HEK293 (cell line): ENCODE data around the gene MUC13.

Source experiments
- CTCF ChIA-PET: fragments of 350-600 bp; formaldehyde crosslinking; extraction: SDS; loops from one replicate; lab custom pipeline; 2021; ENCODE audit warnings: antibody characterized with exemption; lab: Yijun Ruan, JAX
- POLR2A ChIA-PET: fragments of 300-600 bp; formaldehyde crosslinking; extraction: SDS; loops from one replicate; lab custom pipeline; 2020; ENCODE audit warnings: antibody characterized with exemption, inconsistent platforms; lab: Yijun Ruan, JAX
- H3K27ac ChIP-seq: fragments of 200-500 bp; sonication (Bioruptor generic); 2 replicates; pipeline ENCODE4 v1.5.1; 2014; ENCODE audit warnings: low read depth, low read length, control low read depth, inconsistent platforms; ENCODE audit errors: extremely low read depth
- H3K36me3 ChIP-seq, 2 experiments: fragments of 200-500 bp in 1 of 2; sonication (Bioruptor generic) in 1 of 2; 1 replicate in 1 of 2; 2 replicates in 1 of 2; pipeline ENCODE4 v1.5.1; 2014 to 2017; ENCODE audit warnings: inconsistent platforms in 2 of 2, low read length in 2 of 2; ENCODE audit not compliant: control insufficient read depth in 2 of 2, insufficient read depth in 1 of 2
- H3K4me1 ChIP-seq: fragments of 200-500 bp; sonication (Bioruptor generic); 2 replicates; pipeline ENCODE4 v1.5.1; 2014; ENCODE audit warnings: mild to moderate bottlenecking, low read length, inconsistent platforms; ENCODE audit not compliant: control insufficient read depth, insufficient read depth
- H3K4me3 ChIP-seq: 2 replicates; pipeline ENCODE4 v1.5.1; 2011; ENCODE audit warnings: low read depth, mild to moderate bottlenecking, control low read depth, low read length, moderate library complexity
- H3K9me3 ChIP-seq: fragments of 200-500 bp; sonication (Bioruptor generic); 2 replicates; pipeline ENCODE4 v1.5.1; 2014; ENCODE audit warnings: low read depth, low read length, inconsistent platforms; ENCODE audit not compliant: control insufficient read depth, insufficient read depth
- BCL11A ChIP-seq: fragments of 450-650 bp; formaldehyde crosslinking; IDR thresholded peaks from 2 replicates; pipeline ENCODE4 v1.5.1; 2016; ENCODE audit warnings: low read depth, missing biosample characterization, missing genetic modification characterization
- EGR2 ChIP-seq: fragments of 450-650 bp; formaldehyde crosslinking; IDR thresholded peaks from 2 replicates; pipeline ENCODE4 v1.5.1; 2016; ENCODE audit warnings: low read depth, missing biosample characterization, missing genetic modification characterization
- GFI1B ChIP-seq: fragments of 450-650 bp; formaldehyde crosslinking; IDR thresholded peaks from 2 replicates; pipeline ENCODE4 v1.5.1; 2016; ENCODE audit warnings: missing biosample characterization, missing genetic modification characterization
- GLI2 ChIP-seq: fragments of 450-650 bp; formaldehyde crosslinking; IDR thresholded peaks from 2 replicates; pipeline ENCODE4; 2017; ENCODE audit warnings: missing biosample characterization, missing genetic modification characterization, low read depth, borderline replicate concordance
- GLIS1 ChIP-seq: fragments of 450-650 bp; formaldehyde crosslinking; IDR thresholded peaks from 2 replicates; pipeline ENCODE4 v1.5.1; 2016; ENCODE audit warnings: missing biosample characterization, missing genetic modification characterization
- SCRT2 ChIP-seq: fragments of 450-650 bp; formaldehyde crosslinking; IDR thresholded peaks from 2 replicates; pipeline ENCODE4 v1.5.1; 2016; ENCODE audit warnings: missing biosample characterization, missing genetic modification characterization
- TCF7L2 ChIP-seq: IDR thresholded peaks from 2 replicates; pipeline ENCODE4 v1.6.1; 2011; ENCODE audit warnings: low read depth, mild to moderate bottlenecking, inconsistent platforms, low read length, moderate library complexity, borderline replicate concordance
- ZBTB10 ChIP-seq: fragments of 450-650 bp; formaldehyde crosslinking; IDR thresholded peaks from 2 replicates; pipeline ENCODE4 v1.5.1; 2016; ENCODE audit warnings: missing biosample characterization, missing genetic modification characterization
- ZBTB21 ChIP-seq: fragments of 450-650 bp; formaldehyde crosslinking; IDR thresholded peaks from 2 replicates; pipeline ENCODE4 v1.5.1; 2017; ENCODE audit warnings: missing biosample characterization, missing genetic modification characterization
- ZBTB26 ChIP-seq: fragments of 450-650 bp; formaldehyde crosslinking; optimal IDR thresholded peaks from 2 replicates; pipeline ENCODE3; 2016; ENCODE audit warnings: missing biosample characterization, mild to moderate bottlenecking, missing genetic modification characterization
- ZBTB8A ChIP-seq: fragments of 450-650 bp; formaldehyde crosslinking; IDR thresholded peaks from 2 replicates; pipeline ENCODE4 v1.5.1; 2016; ENCODE audit warnings: missing biosample characterization, missing genetic modification characterization
- ZEB2 ChIP-seq: fragments of 450-650 bp; formaldehyde crosslinking; IDR thresholded peaks from 2 replicates; pipeline ENCODE4 v1.5.1; 2016; ENCODE audit warnings: missing biosample characterization, missing genetic modification characterization
- ZNF155 ChIP-seq: fragments of 450-650 bp; formaldehyde crosslinking; IDR thresholded peaks from 2 replicates; pipeline ENCODE4 v1.5.1; 2016; ENCODE audit warnings: missing biosample characterization, missing genetic modification characterization
- ZNF239 ChIP-seq: fragments of 450-650 bp; formaldehyde crosslinking; IDR thresholded peaks from 2 replicates; pipeline ENCODE4 v1.5.1; 2016; ENCODE audit warnings: missing biosample characterization, missing genetic modification characterization
- ZNF394 ChIP-seq: fragments of 450-650 bp; formaldehyde crosslinking; IDR thresholded peaks from 2 replicates; pipeline ENCODE4 v1.5.1; 2016; ENCODE audit warnings: missing biosample characterization, missing genetic modification characterization, mild to moderate bottlenecking, moderate library complexity, borderline replicate concordance
- ZNF449 ChIP-seq: fragments of 450-650 bp; formaldehyde crosslinking; IDR thresholded peaks from 2 replicates; pipeline ENCODE4 v1.5.1; 2017; ENCODE audit warnings: missing biosample characterization, mild to moderate bottlenecking, missing genetic modification characterization, moderate library complexity
- ZNF510 ChIP-seq: fragments of 450-650 bp; formaldehyde crosslinking; IDR thresholded peaks from 2 replicates; pipeline ENCODE4 v1.5.1; 2018; ENCODE audit warnings: mild to moderate bottlenecking, missing genetic modification characterization, missing biosample characterization; ENCODE audit not compliant: insufficient replicate concordance
- ZNF544 ChIP-seq: fragments of 450-650 bp; formaldehyde crosslinking; IDR thresholded peaks from 2 replicates; pipeline ENCODE4 v1.5.0; 2017; ENCODE audit warnings: missing biosample characterization, missing genetic modification characterization
- ZNF571 ChIP-seq: fragments of 450-650 bp; formaldehyde crosslinking; IDR thresholded peaks from 2 replicates; pipeline ENCODE4 v1.5.0; 2017; ENCODE audit warnings: missing biosample characterization, missing genetic modification characterization
- ZNF596 ChIP-seq: fragments of 450-650 bp; IDR thresholded peaks from 2 replicates; pipeline ENCODE4 v1.5.0; 2018; ENCODE audit warnings: missing biosample characterization, mild to moderate bottlenecking, missing genetic modification characterization, moderate library complexity
- ZNF624 ChIP-seq: fragments of 450-650 bp; formaldehyde crosslinking; IDR thresholded peaks from 2 replicates; pipeline ENCODE4 v1.5.1; 2017; ENCODE audit warnings: missing biosample characterization, missing genetic modification characterization
- ZNF639 ChIP-seq: fragments of 450-650 bp; formaldehyde crosslinking; IDR thresholded peaks from 2 replicates; pipeline ENCODE4 v1.5.1; 2016; ENCODE audit warnings: missing biosample characterization, missing genetic modification characterization
- ZSCAN30 ChIP-seq: fragments of 450-650 bp; IDR thresholded peaks from 2 replicates; pipeline ENCODE4 v1.5.1; 2018; ENCODE audit warnings: missing biosample characterization, mild to moderate bottlenecking, missing genetic modification characterization, moderate library complexity
- TF ChIP-seq, protein P1 (sequence below): fragments of 450-650 bp; IDR thresholded peaks from 2 replicates; pipeline ENCODE4 v1.5.1; 2018; ENCODE audit warnings: missing biosample characterization, mild to moderate bottlenecking, missing genetic modification characterization

The MUC13 gene

DNA sequence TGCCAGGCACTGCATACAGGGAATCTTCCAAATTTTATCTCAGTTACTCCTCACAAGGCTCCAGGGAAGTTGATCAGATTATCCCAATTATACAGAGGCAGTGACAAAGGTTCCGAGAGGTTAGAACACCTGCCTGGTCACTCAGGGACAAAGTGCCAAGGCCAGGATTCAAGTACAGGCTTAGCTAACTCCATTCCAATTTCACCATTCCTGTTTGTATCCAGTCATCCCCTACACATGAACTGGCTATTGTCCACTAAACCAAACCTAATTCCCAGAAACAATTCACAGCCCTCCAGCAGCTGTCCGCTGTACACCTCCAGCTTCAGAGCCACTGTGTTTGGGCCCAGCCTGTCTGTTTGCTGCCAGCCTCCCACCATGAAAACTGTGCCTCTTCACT is 16.0 kb downstream of the MUC13 start (continued):
- TF ChIP-seq ZNF596 (tag by site-specific recombination) (no peak), ZNF155 (tag by site-specific recombination) (no peak), GFI1B (tag by site-specific recombination) (no peak), ZEB2 (tag by site-specific recombination) (no peak)

DNA sequence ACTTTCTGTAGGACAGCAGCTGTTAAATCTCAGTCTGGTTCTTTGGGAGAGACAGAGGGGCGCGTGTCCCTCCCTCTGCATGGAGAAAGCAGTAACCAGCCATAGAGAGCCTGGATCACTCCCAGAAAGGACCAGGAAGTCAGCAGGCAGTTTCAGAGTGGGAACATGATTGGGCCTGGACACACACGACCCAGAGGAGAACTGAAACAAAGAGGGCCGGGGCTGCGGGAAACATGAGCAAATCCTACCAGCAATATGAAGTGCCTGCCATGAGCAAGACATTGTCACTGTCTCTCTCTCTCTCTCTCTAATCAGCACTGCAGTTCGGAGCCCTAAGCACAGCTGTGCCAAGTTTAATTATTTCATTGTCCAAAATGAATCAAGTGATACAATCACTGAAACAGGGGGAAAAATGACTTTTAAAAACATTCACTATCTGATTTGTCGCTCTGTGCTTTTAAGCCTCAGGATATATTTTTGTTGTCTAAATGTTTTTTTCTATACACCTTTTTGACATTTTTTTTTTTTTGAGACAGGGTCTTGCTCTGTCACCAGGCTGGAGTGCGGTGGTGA is 17.6 kb downstream of the MUC13 start:
- ChIA-PET CTCF (no interaction called here), POLR2A (no interaction called here)
- H3K4me1 ChIP-seq, result no peaks in the 10 kb centered on the region
- no peaks in the 10 kb centered on the region for H3K9me3 ChIP-seq
- TF ChIP-seq ZNF510 (tag by site-specific recombination), result no peak
- TF ChIP-seq EGR2 (tag by site-specific recombination), result no peak
- TF ChIP-seq SCRT2 (tag by site-specific recombination), result no peak
- TF ChIP-seq ZBTB8A (tag by site-specific recombination), result no peak
- no peak for TF ChIP-seq ZNF624
- no peak for TF ChIP-seq ZNF544 (tag by site-specific recombination)
- no peak for TF ChIP-seq ZBTB21 (tag by site-specific recombination)
- no peak for TF ChIP-seq GLIS1
- no peak for TF ChIP-seq ZNF571 (tag by site-specific recombination)
- no peak for TF ChIP-seq ZNF239 (tag by site-specific recombination)
- no peak for TF ChIP-seq ZBTB10
- TF ChIP-seq, protein P1, sequence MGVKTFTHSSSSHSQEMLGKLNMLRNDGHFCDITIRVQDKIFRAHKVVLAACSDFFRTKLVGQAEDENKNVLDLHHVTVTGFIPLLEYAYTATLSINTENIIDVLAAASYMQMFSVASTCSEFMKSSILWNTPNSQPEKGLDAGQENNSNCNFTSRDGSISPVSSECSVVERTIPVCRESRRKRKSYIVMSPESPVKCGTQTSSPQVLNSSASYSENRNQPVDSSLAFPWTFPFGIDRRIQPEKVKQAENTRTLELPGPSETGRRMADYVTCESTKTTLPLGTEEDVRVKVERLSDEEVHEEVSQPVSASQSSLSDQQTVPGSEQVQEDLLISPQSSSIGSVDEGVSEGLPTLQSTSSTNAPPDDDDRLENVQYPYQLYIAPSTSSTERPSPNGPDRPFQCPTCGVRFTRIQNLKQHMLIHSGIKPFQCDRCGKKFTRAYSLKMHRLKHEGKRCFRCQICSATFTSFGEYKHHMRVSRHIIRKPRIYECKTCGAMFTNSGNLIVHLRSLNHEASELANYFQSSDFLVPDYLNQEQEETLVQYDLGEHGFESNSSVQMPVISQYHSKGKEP (tag by site-specific recombination), result no peak
- TF ChIP-seq ZNF639 (tag by site-specific recombination), result no peak
- no peak for TF ChIP-seq ZSCAN30 (tag by site-specific recombination)
- TF ChIP-seq ZNF449 (tag by site-specific recombination), result no peak
- no peak for TF ChIP-seq TCF7L2
- TF ChIP-seq ZNF394, result no peak
- no peak for TF ChIP-seq ZBTB26 (tag by site-specific recombination)
- no peak for TF ChIP-seq GLI2 (tag by site-specific recombination)
- no peak for TF ChIP-seq BCL11A (tag by site-specific recombination)
- no peak overlapping the region for H3K4me3 ChIP-seq
- H3K36me3 ChIP-seq, result no peaks in the 10 kb centered on the region
- no peak overlapping the region for H3K27ac ChIP-seq
